ENCODE measurements around the gene ITGA4. TPM values are rescaled to one million over a fixed set of nuclear protein-coding genes. Genes with fewer than 3 reads are reported as not detected.
A peak's percentile ranks its signal among the peaks of the same experiment; 100 is the strongest.

The ITGA4 gene
- total RNA-seq, 4 donors from 2014 or later, result 2.2 to 8.4 (median 3.5) TPM

GRCh38 chr2:181573140-181573736, 116.1 kb downstream of the ITGA4 start:
- no peaks in the 10 kb centered on the region for H3K9me3 ChIP-seq
- WGBS, result 58% methylated on average over 4 of the region's 4 CpGs
- no peak for DNase-seq (ENCODE audit: extremely low spot score)
- no peaks in the 10 kb centered on the region for H3K27me3 ChIP-seq
- intact Hi-C loops (cut with DNase I), result loop anchor here (10.0 kb wide), 1 partner anchor 142 kb away; no protein-coding TSS in a partner anchor
- H3K27ac ChIP-seq (replicated peaks in 1 of 4), result no peak overlapping the region
- peaks cover 0 to 5% (median 0%) of the 10 kb centered on the region in 4 donors for H3K4me1 ChIP-seq
- TF ChIP-seq CTCF (IDR thresholded peaks at IDR 0.05), result peak; percentile 20 to 28 (median 24)
- no peak for TF ChIP-seq POLR2AphosphoS5 (IDR thresholded peaks at IDR 0.05)
- no peaks in the 10 kb centered on the region for H3K36me3 ChIP-seq
- H3K4me3 ChIP-seq, result no peak overlapping the region

GRCh38 chr2:181574321-181574720, 117.1 kb downstream of the ITGA4 start:
- 85% methylated on average over 7 of the region's 7 CpGs for WGBS
- no peak for TF ChIP-seq POLR2A (IDR thresholded peaks at IDR 0.05; ENCODE audit: low read depth)
- TF ChIP-seq CTCF (IDR thresholded peaks at IDR 0.05), result no peak
- TF ChIP-seq EP300 (IDR thresholded peaks at IDR 0.05), result no peak
- no peak for TF ChIP-seq POLR2AphosphoS5 (IDR thresholded peaks at IDR 0.05)
- no peak overlapping the region for H3K4me3 ChIP-seq
- H3K27ac ChIP-seq (replicated peaks in 1 of 4), result no peak overlapping the region
- no peaks in the 10 kb centered on the region for H3K9me3 ChIP-seq
- H3K27me3 ChIP-seq, result no peaks in the 10 kb centered on the region
- no peak for DNase-seq (ENCODE audit: extremely low spot score)
- intact Hi-C loops (cut with DNase I), result loop anchor here (10.0 kb wide), 1 partner anchor 140 kb away; no protein-coding TSS in a partner anchor
- no peaks in the 10 kb centered on the region for H3K36me3 ChIP-seq
- H3K4me1 ChIP-seq, result peaks cover 0 to 5% (median 0%) of the 10 kb centered on the region in 4 donors

- no peak overlapping the region for H3K27ac ChIP-seq (replicated peaks in 1 of 4)
- H3K36me3 ChIP-seq, result no peaks in the 10 kb centered on the region
- H3K27me3 ChIP-seq, result no peaks in the 10 kb centered on the region
- no peak for DNase-seq (ENCODE audit: extremely low spot score)
- no peak overlapping the region for H3K4me3 ChIP-seq
- no peaks in the 10 kb centered on the region for H3K9me3 ChIP-seq
- 71% methylated on average over 7 of the region's 7 CpGs for WGBS
- H3K4me1 ChIP-seq, result peaks cover 0 to 5% (median 0%) of the 10 kb centered on the region in 4 donors
- intact Hi-C loops (cut with DNase I), result loop anchor here (10.0 kb wide), 1 partner anchor 140 kb away; no protein-coding TSS in a partner anchor
- no peak for TF ChIP-seq EP300 (IDR thresholded peaks at IDR 0.05)
- no peak for TF ChIP-seq CTCF (IDR thresholded peaks at IDR 0.05)
- no peak for TF ChIP-seq POLR2AphosphoS5 (IDR thresholded peaks at IDR 0.05)
- TF ChIP-seq POLR2A (IDR thresholded peaks at IDR 0.05; ENCODE audit: low read depth), result no peak
Measured at GRCh38 chr2:181575024-181575649, 118.0 kb downstream of the ITGA4 start.

- intact Hi-C loops (cut with DNase I), result loop anchor here (10.0 kb wide), 1 partner anchor 139 kb away; no protein-coding TSS in a partner anchor
- 34% methylated on average over 2 of the region's 2 CpGs for WGBS
- Histone ChIP-seq H3K9me3 (no peaks in the 10 kb centered on the region), H3K4me1 (peaks cover 0 to 5% (median 0%) of the 10 kb centered on the region in 4 donors), H3K36me3 (no peaks in the 10 kb centered on the region), H3K27me3 (no peaks in the 10 kb centered on the region), H3K4me3 (no peak overlapping the region), H3K27ac (replicated peaks in 1 of 4) (no peak overlapping the region)
- no peak for DNase-seq (ENCODE audit: extremely low spot score)
- TF ChIP-seq CTCF (IDR thresholded peaks at IDR 0.05) (no peak), POLR2A (IDR thresholded peaks at IDR 0.05; ENCODE audit: low read depth) (no peak), POLR2AphosphoS5 (IDR thresholded peaks at IDR 0.05) (no peak)
Measured at GRCh38 chr2:181575650-181576025, 118.5 kb downstream of the ITGA4 start.

Data from esophagus muscularis mucosa (tissue), 4 donors.